ENCODE measurements around the gene FLNA.
"Not testable (repeated sequence)": the region's sequence is repeated elsewhere in the genome, so short reads cannot be mapped to it uniquely, and the experiment has no call there.

Gene FLNA

GRCh38 chrX:154374313-154375155 lies at the start of gene FLNA:
TSS of gene FLNA (minus strand) at chrX:154374634. CDS start at chrX:154371245, 3,389 bp downstream.
- DNase-seq: peak; percentile 51

GRCh38 chrX:154420402-154420756 lies 45.9 kb upstream of the FLNA start:
- DNase-seq: no peak

GRCh38 chrX:154419688-154420401 lies 45.4 kb upstream of the FLNA start:
- DNase-seq: no peak

GRCh38 chrX:154419189-154419588 lies 44.8 kb upstream of the FLNA start:
- no peak for DNase-seq

- DNase-seq: no peak
These were observed 42.7 kb upstream of the FLNA start for GRCh38 chrX:154417157-154417556.

- DNase-seq: no peak
These were observed 38.7 kb upstream of the FLNA start for GRCh38 chrX:154413142-154413541.

GRCh38 chrX:154412468-154412867 lies 38.0 kb upstream of the FLNA start:
- peak; percentile 61 for DNase-seq

- DNase-seq: peak; percentile 74
These were observed 37.5 kb upstream of the FLNA start for GRCh38 chrX:154411981-154412340.

GRCh38 chrX:154409222-154409871 lies 34.9 kb upstream of the FLNA start, which contains the start of gene DNASE1L1:
TSS of gene DNASE1L1 (minus strand) at chrX:154409254. CDS start at chrX:154405568, 3,686 bp downstream.
- peak; percentile 53 for DNase-seq

GRCh38 chrX:154408659-154409221 lies 34.3 kb upstream of the FLNA start:
- DNase-seq: no peak

GRCh38 chrX:154404625-154405192 lies 30.3 kb upstream of the FLNA start:
- no peak for DNase-seq

- DNase-seq: no peak
These were observed 29.4 kb upstream of the FLNA start for GRCh38 chrX:154403858-154404257.

GRCh38 chrX:154403192-154403591 lies 28.8 kb upstream of the FLNA start:
- DNase-seq: no peak

GRCh38 chrX:154402622-154403127 lies 28.2 kb upstream of the FLNA start:
- DNase-seq: no peak

- peak; percentile 21 for DNase-seq
These were observed 27.6 kb upstream of the FLNA start for GRCh38 chrX:154401918-154402621.

- peak; percentile 47 for DNase-seq
These were observed 26.8 kb upstream of the FLNA start for GRCh38 chrX:154401045-154401799.

- DNase-seq: not testable (repeated sequence)
These were observed 26.0 kb upstream of the FLNA start for GRCh38 chrX:154400369-154400817.

- DNase-seq: peak; percentile 31
These were observed 25.3 kb upstream of the FLNA start for GRCh38 chrX:154399527-154400368.

GRCh38 chrX:154398668-154399526 lies 24.5 kb upstream of the FLNA start:
- peak; percentile 86 for DNase-seq

Measured in activated CD4-positive, alpha-beta T cell treated with anti-CD3 and anti-CD28 coated beads, Interleukin-2, Interleukin-6, amounts not matched to agents 100 ng/mL and 50 ng/mL, durations not matched to agents 16 hours and 8 hours (primary cell).